Stimulated activated naive CD8-positive, alpha-beta T cell treated with anti-CD3 and anti-CD28 coated beads, Interleukin-15, amount 100 ng/mL, for 72 hours (primary cell): ENCODE data around the gene GABRB1.
A peak's percentile ranks its signal among the peaks of the same experiment; 100 is the strongest.

ENCODE experiments used
- ATAC-seq: fragments of 150-1000 bp; cut with Tn5 transposase; 2 replicates; pipeline ENCODE4 v1.10.0; 2021; ENCODE audit warnings: mild to moderate bottlenecking, moderate library complexity
- DNase-seq, 2 donors: peaks; one replicate each; pipeline ENCODE4 v3.0.0; 2021 to 2022
- H3K27ac Mint-ChIP-seq, 2 donors: one replicate each; pipeline ENCODE4 v1.8.0; 2022; ENCODE audit warnings: mild to moderate bottlenecking in 2 of 2, mixed read lengths in 2 of 2, moderate library complexity in 2 of 2
- H3K27me3 Mint-ChIP-seq: one replicate; pipeline ENCODE4 v1.8.0; 2022; ENCODE audit warnings: mixed read lengths
- H3K4me1 Mint-ChIP-seq: one replicate; pipeline ENCODE4 v1.8.0; 2022; ENCODE audit warnings: mild to moderate bottlenecking, mixed read lengths
- H3K4me3 Mint-ChIP-seq, 2 donors: one replicate each; pipeline ENCODE4 v1.8.0; 2022; ENCODE audit warnings: mild to moderate bottlenecking in 2 of 2, mixed read lengths in 2 of 2, moderate library complexity in 1 of 2
- H3K9me3 Mint-ChIP-seq, 2 donors: one replicate each; pipeline ENCODE4 v1.8.0; 2022; ENCODE audit warnings: mixed read lengths in 2 of 2

The GABRB1 gene

DNA sequence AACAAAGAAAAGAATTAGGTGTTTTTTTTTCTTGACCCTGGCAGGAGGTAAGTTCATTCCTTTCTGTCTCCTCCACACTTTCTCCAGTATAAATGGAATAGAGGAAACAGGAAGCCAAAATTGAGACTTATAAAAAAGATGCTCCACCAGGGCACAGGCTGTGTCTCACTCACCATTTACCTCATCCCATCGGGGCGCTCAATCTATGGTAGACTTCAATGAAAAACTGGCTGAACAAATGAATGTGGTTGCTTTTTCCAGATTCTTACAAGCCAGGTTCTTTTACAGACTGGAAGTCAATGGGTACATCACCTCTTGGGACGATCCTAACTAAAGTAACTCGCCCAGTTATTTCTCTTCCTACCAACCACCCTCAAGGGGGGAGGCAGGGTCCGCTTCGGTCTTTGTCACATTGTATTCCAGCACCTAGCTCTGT is 431.4 kb downstream of the GABRB1 start:
- ATAC-seq: peak; percentile 27
- H3K4me1 Mint-ChIP-seq: peaks cover 24% of the 10 kb centered on the region
- no peaks in the 10 kb centered on the region for H3K27me3 Mint-ChIP-seq

DNA sequence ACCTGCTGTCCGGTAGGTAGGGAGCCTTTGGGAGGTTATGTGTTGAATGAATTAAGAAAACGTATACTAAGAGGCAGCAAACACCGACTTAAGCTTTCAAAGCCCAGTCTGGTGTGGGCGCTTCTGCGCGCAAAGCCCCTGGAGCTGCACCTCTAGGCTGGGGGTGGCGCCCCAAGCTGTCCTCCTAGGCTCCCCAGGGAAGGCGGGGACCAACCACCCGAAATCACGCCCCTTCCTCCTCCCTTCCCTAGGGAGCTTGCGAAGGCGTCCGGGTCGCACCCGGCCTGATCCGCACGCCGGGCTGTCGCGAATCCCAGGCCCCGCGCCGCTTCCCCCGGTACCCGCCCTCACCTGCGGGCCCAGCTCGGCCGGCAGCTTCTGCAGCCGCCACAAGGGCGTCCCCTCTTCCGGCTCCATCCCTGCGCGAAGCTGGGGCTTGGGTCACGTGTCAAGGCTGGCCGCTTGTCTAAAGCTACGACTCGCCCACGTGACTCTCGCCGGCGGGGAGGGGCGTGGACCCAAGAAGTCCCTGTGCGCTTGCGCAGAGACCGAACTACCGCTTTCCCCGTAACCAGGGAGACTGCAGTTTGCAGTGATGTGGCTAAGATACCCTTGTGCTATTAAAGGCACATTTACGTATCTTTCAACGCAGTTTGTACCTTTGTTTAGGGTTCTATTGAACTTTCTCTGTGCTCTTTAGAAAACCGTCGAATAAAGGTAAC is 432.0 kb downstream of the GABRB1 start, which contains the start of gene COMMD8:
Gene COMMD8 (minus strand): TSS at position 468 of the 722 bp plus-strand sequence. CDS start 51 bp downstream, at position 417.
- DNase-seq: peak; percentile 95 to 97
- peak within 1 kb of the TSS; percentile 68 to 93 for H3K27ac Mint-ChIP-seq
- peak within 1 kb of the TSS; percentile 87 to 89 for H3K4me3 Mint-ChIP-seq
- H3K27me3 Mint-ChIP-seq: no peaks in the 10 kb centered on the region
- no peaks in the 10 kb centered on the region for H3K9me3 Mint-ChIP-seq
- peaks cover 24% of the 10 kb centered on the region for H3K4me1 Mint-ChIP-seq
- peak; percentile 98 for ATAC-seq

More for the DNA sequence above, 431.4 kb downstream of the GABRB1 start:
- DNase-seq: no peak
- Mint-ChIP-seq H3K4me3 (peak overlapping the region; percentile 87 to 89), H3K9me3 (no peaks in the 10 kb centered on the region), H3K27ac (peak overlapping the region; percentile 68 to 93)

DNA sequence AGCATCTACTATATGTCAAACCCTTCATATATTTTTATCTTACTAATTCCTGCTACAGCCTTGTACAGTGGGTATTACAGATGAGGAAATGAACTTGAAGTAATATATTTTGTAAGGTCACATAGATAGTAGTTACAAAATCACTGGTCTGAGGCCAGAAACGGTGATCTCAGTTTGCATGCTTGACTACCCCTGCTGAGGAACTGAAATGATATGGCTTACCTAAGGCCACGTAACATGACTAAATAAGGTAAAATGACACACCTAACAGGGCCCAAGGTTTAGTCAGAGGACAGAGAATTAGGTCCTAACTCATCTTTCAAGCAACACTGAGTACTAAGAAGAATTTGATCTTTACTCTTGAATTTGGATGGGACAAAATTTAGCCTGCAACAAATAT is 433.6 kb downstream of the GABRB1 start:
- H3K9me3 Mint-ChIP-seq: no peaks in the 10 kb centered on the region
- H3K4me1 Mint-ChIP-seq: peaks cover 24% of the 10 kb centered on the region
- no peak overlapping the region for H3K4me3 Mint-ChIP-seq
- H3K27me3 Mint-ChIP-seq: no peaks in the 10 kb centered on the region
- ATAC-seq: no peak
- no peak overlapping the region for H3K27ac Mint-ChIP-seq
- no peak for DNase-seq

DNA sequence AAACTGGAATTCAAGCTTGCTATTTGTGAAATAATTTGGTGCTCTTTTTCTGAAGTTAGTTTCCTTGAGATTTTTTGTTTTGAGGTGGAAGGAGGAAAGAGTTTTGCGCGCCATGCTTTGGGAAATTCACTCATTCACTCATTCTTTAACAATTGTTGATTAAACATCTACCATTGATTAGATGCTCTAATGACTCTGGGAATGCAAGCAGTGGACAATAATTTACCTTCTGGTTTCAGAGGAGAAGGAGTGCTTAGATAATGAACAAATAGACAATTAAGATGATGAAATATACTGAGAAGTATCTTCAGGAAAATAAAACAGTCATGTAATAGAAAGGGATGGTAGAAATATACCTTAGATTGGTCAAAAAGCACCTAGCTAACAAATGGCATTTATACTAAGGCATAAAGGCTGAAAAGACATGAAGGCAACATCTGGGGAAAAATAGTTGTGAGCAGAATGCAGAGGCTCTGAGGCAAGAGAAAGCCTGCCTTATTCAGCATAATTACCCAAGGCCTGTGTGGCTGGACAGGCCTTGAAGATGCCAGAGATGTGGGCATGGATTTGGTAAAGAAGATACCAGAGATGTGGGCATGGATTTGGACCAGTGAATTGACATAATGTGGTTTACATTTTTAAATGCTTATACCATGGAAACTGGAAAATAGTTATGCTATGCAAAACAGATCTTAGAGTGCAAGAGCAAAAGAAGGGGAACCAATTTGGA is 434.9 kb downstream of the GABRB1 start:
- ATAC-seq: no peak
- no peaks in the 10 kb centered on the region for H3K9me3 Mint-ChIP-seq
- no peak for DNase-seq
- no peak overlapping the region for H3K4me3 Mint-ChIP-seq
- no peak overlapping the region for H3K27ac Mint-ChIP-seq
- H3K27me3 Mint-ChIP-seq: no peaks in the 10 kb centered on the region
- H3K4me1 Mint-ChIP-seq: peaks cover 16% of the 10 kb centered on the region

DNA sequence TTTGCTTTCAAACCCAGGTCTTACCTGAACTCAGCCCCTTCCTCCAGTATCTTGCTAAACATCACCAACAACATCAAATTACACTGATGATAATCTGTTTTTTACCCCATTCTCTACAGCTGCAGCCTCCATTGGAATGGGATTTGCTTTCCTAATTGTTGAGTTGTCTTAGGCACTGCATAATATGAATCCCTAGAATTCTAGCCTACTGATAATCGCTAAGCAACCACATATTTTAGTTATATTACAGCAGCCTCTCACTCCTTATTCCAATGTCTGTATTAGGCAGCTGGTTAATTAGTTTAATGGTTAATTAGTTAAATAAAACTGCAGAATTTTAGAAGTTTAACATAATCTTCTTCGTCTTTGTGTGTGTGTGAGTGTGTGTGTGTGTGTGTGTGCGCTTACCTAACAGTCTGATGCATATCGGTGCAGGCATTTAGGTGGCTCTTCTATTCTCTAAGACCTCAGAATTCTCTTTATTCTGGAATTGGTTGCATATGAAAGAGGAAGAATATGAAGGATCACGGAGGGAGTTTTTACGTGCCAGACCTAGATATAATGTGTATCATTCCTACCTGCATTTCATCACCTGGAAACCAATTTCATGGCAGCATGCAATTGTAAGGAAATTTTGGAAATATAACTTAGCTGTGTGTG is 437.5 kb downstream of the GABRB1 start:
- H3K4me3 Mint-ChIP-seq: no peak overlapping the region
- DNase-seq: no peak
- no peaks in the 10 kb centered on the region for H3K4me1 Mint-ChIP-seq
- no peak overlapping the region for H3K27ac Mint-ChIP-seq
- H3K27me3 Mint-ChIP-seq: no peaks in the 10 kb centered on the region
- no peak for ATAC-seq
- no peaks in the 10 kb centered on the region for H3K9me3 Mint-ChIP-seq

DNA sequence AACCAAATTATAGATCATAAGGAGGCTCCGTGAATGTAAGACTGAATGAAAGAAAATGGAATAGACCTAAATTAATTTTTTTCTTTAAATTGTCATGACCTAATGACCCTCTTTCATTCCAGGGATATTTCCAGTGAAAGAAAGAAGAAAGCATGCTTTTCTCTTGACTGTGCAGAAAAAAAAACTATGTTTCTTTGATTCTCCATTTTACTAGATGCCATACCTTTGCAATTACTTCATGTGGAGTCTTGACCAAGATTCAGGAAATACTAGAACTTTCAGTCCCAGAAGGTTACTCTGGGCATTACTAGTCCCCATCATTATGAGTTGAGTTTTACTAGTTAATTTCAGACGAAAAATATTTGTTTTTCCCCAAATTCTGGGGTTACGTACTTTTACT is 438.6 kb downstream of the GABRB1 start:
- DNase-seq (no peak), ATAC-seq (no peak)
- Mint-ChIP-seq H3K9me3 (no peaks in the 10 kb centered on the region), H3K4me3 (no peak overlapping the region), H3K27ac (no peak overlapping the region), H3K4me1 (no peaks in the 10 kb centered on the region), H3K27me3 (no peaks in the 10 kb centered on the region)

DNA sequence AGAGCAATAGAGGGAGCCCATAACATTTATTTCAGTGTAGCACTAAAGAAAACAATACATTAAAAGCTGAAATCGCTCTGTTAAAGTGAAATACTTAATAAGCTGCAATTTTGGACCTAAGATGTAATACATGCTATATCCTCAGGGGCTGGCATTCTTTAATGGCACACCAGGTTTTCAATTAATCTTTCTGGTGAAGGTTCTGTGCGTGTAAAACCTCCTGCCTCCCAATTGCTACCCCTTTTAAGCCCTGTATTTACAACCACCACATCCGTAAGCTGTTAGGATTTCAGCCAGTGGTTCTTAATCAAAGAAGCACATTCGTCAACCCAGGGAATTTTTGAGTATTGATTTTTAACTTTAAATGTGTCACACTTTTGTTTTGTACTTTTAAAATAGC is 439.7 kb downstream of the GABRB1 start:
- Mint-ChIP-seq H3K27ac (no peak overlapping the region), H3K9me3 (no peaks in the 10 kb centered on the region), H3K27me3 (no peaks in the 10 kb centered on the region), H3K4me3 (no peak overlapping the region), H3K4me1 (no peaks in the 10 kb centered on the region)
- DNase-seq: no peak
- ATAC-seq: no peak

DNA sequence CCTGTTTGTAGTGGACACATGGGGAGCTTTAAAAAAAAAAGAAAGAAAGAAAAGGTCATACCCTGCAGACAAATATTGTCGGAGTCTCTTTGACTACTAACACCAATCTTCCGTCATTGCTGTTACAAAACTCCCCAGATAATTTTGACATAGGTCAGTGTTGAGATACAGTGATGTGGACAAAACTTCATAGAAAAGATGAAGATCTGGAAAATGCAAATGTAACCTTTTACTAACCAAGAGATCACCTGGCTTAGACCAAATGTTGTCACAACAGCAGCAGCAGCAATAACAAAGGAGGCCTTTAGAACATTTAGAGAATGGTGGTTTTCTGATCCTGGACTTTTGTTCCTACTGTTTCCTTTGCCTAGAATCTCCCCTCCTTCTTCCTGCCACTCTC is 440.2 kb downstream of the GABRB1 start:
- no peaks in the 10 kb centered on the region for H3K4me1 Mint-ChIP-seq

DNA sequence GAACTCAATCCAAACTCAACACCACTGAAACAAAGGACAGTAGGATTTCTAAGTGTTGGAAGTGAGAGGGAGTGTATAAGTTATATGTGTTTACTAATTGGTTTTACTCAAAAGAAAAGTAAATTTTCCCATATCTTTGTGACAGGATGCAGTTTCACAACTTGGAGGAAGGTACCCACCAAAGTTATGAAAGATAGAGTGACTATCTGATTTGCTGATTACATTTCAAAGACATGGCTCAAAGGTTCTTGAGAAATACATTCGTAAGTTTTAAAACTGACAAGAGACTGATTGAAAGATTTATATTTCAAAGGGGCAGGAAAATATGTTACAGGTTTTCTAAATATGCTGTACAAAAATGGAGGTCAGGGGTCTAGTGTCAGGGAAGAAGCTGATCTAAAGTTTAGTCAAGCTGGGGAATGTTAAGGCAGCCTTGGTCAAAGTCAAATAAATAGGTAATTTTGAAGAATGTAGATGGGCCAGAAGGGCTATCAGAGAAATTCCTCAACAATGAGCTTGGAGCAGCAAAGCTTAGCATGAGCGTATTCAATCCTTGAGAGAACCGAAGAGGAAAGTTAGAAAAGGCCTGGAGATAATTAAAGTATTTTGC is 441.9 kb downstream of the GABRB1 start:
- no peaks in the 10 kb centered on the region for H3K27me3 Mint-ChIP-seq
- no peaks in the 10 kb centered on the region for H3K9me3 Mint-ChIP-seq
- DNase-seq (no peak), ATAC-seq (no peak)
- H3K27ac Mint-ChIP-seq: no peak overlapping the region
- no peaks in the 10 kb centered on the region for H3K4me1 Mint-ChIP-seq
- no peak overlapping the region for H3K4me3 Mint-ChIP-seq

More for the DNA sequence above, 440.2 kb downstream of the GABRB1 start:
- Mint-ChIP-seq H3K9me3 (no peaks in the 10 kb centered on the region), H3K27me3 (no peaks in the 10 kb centered on the region), H3K27ac (peak overlapping the region in 1 of 2 donors; percentile 88), H3K4me3 (no peak overlapping the region)
- DNase-seq (no peak), ATAC-seq (no peak)

DNA sequence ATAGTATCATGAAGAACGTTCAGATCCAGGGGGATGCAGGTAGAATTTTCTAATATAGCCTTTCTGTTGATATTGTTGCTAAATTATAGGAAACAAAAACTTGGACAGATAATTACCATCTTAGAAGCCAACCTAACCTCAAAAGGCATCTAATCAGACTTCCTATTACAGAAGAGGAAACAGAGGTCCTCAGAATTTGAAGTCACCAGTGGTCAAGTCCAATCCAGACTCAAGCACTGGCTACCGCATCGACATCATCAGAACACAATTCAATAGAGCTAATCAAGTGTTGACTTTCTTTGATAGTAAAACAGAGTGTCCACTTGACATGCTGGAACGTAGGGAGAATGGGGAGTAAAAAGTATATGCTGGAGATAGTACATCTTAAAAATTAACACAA is 443.4 kb downstream of the GABRB1 start:
- Mint-ChIP-seq H3K27ac (no peak overlapping the region), H3K4me1 (no peaks in the 10 kb centered on the region), H3K4me3 (no peak overlapping the region), H3K27me3 (no peaks in the 10 kb centered on the region), H3K9me3 (no peaks in the 10 kb centered on the region)
- ATAC-seq: no peak
- DNase-seq: no peak

DNA sequence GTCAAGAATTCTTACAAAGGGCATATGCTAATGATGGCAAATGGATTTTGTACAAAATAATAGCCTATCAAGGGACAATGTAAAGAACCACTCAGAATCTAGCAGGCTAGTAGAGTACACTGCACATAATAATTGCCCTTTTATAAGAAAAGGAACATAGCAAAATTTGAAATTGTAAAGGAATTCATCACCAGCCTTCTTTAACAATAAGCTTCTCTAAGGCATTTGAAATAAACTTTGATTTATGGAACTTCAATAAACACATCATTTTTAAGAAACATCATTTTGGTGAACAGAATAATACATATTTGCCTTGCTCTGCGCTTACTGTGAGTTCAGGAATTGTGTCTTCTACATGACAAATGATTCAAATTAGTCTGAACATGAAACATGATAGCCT is 444.0 kb downstream of the GABRB1 start:
- no peak overlapping the region for H3K27ac Mint-ChIP-seq
- H3K27me3 Mint-ChIP-seq: no peaks in the 10 kb centered on the region
- H3K4me3 Mint-ChIP-seq: no peak overlapping the region
- no peaks in the 10 kb centered on the region for H3K4me1 Mint-ChIP-seq
- DNase-seq: no peak
- ATAC-seq: no peak
- no peaks in the 10 kb centered on the region for H3K9me3 Mint-ChIP-seq
